ENCODE data around the gene NDUFA13. TPM values are rescaled to one million over a fixed set of nuclear protein-coding genes. Genes with fewer than 3 reads are reported as not detected.

NDUFA13 gene
- total RNA-seq, 4 donors from 2014 or later: 21.1 to 100 (median 76.0) TPM

GRCh38 chr19:19568802-19569756, 53.1 kb downstream of the NDUFA13 start:
- TF ChIP-seq EP300 (IDR thresholded peaks at IDR 0.05; ENCODE audit: low read depth) (no peak), POLR2A (IDR thresholded peaks at IDR 0.05) (no peak), POLR2AphosphoS5 (IDR thresholded peaks at IDR 0.05) (no peak)
- TF ChIP-seq, protein P1, sequence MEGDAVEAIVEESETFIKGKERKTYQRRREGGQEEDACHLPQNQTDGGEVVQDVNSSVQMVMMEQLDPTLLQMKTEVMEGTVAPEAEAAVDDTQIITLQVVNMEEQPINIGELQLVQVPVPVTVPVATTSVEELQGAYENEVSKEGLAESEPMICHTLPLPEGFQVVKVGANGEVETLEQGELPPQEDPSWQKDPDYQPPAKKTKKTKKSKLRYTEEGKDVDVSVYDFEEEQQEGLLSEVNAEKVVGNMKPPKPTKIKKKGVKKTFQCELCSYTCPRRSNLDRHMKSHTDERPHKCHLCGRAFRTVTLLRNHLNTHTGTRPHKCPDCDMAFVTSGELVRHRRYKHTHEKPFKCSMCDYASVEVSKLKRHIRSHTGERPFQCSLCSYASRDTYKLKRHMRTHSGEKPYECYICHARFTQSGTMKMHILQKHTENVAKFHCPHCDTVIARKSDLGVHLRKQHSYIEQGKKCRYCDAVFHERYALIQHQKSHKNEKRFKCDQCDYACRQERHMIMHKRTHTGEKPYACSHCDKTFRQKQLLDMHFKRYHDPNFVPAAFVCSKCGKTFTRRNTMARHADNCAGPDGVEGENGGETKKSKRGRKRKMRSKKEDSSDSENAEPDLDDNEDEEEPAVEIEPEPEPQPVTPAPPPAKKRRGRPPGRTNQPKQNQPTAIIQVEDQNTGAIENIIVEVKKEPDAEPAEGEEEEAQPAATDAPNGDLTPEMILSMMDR (IDR thresholded peaks at IDR 0.05): no peak
- Histone ChIP-seq H3K4me3 (no peak overlapping the region), H3K36me3 (no peaks in the 10 kb centered on the region), H3K4me1 (no peaks in the 10 kb centered on the region), H3K27ac (no peak overlapping the region), H3K9me3 (no peaks in the 10 kb centered on the region), H3K27me3 (no peaks in the 10 kb centered on the region)
- intact Hi-C loops (cut with DNase I; ENCODE audit: low total_unique reads) (no loop called here), in situ Hi-C loops (cut with MboI; ENCODE audit: low pct_ligation_motif_present in 1 of 4, low pct_unique_long_range_greater_than_20kb in 1 of 4, low sequenced_read_pairs in 3 of 4) (no loop called here)
- DNase-seq: no peak
- 94% methylated on average over 12 to 25 of the region's 25 CpGs for WGBS, 2 donors (ENCODE audit: low coverage in 1 of 2)

GRCh38 chr19:19570571-19570970, 54.5 kb downstream of the NDUFA13 start:
- 92% methylated on average over 10 of the region's 10 CpGs; no CpG with 5 or more reads in 1 of the 2 donors for WGBS, 2 donors (ENCODE audit: low coverage in 1 of 2)
- no peaks in the 10 kb centered on the region for H3K27me3 ChIP-seq
- TF ChIP-seq, protein P1 (IDR thresholded peaks at IDR 0.05): no peak
- no peak for TF ChIP-seq EP300 (IDR thresholded peaks at IDR 0.05; ENCODE audit: low read depth)
- no peak for TF ChIP-seq POLR2AphosphoS5 (IDR thresholded peaks at IDR 0.05)
- no peak for TF ChIP-seq POLR2A (IDR thresholded peaks at IDR 0.05)
- intact Hi-C loops (cut with DNase I; ENCODE audit: low total_unique reads): no loop called here
- H3K27ac ChIP-seq: no peak overlapping the region
- H3K36me3 ChIP-seq: no peaks in the 10 kb centered on the region
- H3K4me1 ChIP-seq: no peaks in the 10 kb centered on the region
- in situ Hi-C loops (cut with MboI; ENCODE audit: low pct_ligation_motif_present in 1 of 4, low pct_unique_long_range_greater_than_20kb in 1 of 4, low sequenced_read_pairs in 3 of 4): no loop called here
- no peak overlapping the region for H3K4me3 ChIP-seq
- no peak for DNase-seq
- no peaks in the 10 kb centered on the region for H3K9me3 ChIP-seq

- no peaks in the 10 kb centered on the region for H3K4me1 ChIP-seq
- H3K27me3 ChIP-seq: no peaks in the 10 kb centered on the region
- TF ChIP-seq, protein P1 (IDR thresholded peaks at IDR 0.05): no peak
- TF ChIP-seq POLR2A (IDR thresholded peaks at IDR 0.05) (no peak), EP300 (IDR thresholded peaks at IDR 0.05; ENCODE audit: low read depth) (no peak), POLR2AphosphoS5 (IDR thresholded peaks at IDR 0.05) (no peak)
- H3K36me3 ChIP-seq: no peaks in the 10 kb centered on the region
- 94% methylated on average over 11 of the region's 11 CpGs; no CpG with 5 or more reads in 1 of the 2 donors for WGBS, 2 donors (ENCODE audit: low coverage in 1 of 2)
- in situ Hi-C loops (cut with MboI; ENCODE audit: low pct_ligation_motif_present in 1 of 4, low pct_unique_long_range_greater_than_20kb in 1 of 4, low sequenced_read_pairs in 3 of 4) (no loop called here), intact Hi-C loops (cut with DNase I; ENCODE audit: low total_unique reads) (no loop called here)
- H3K9me3 ChIP-seq: no peaks in the 10 kb centered on the region
- no peak for DNase-seq
- no peak overlapping the region for H3K27ac ChIP-seq
- H3K4me3 ChIP-seq: no peak overlapping the region
Observed at GRCh38 chr19:19571071-19571786, 55.2 kb downstream of the NDUFA13 start.

DNA sequence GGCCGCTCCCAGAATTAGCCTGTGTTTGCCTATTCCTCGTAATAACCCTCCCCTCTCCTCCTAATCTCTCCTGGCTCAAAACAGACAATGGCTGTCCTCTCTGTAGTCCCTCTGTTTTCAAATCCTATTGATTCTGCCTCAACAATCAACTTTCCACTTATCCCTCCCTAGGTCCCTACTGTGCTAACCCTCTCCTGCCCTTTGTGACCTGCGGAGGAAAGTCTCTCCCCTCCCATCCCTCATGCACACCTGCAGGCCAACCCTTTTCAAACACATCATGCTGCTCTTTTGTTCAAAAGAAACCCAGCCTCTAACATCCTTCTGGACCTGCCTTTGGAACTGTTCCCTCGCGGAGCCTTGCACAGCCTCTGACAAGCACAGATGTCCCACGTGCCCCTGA, 59.4 kb downstream of the NDUFA13 start:
- Histone ChIP-seq H3K36me3 (no peaks in the 10 kb centered on the region), H3K9me3 (no peaks in the 10 kb centered on the region), H3K4me3 (no peak overlapping the region), H3K4me1 (peaks cover 0 to 6% (median 3%) of the 10 kb centered on the region in 4 donors), H3K27ac (no peak overlapping the region), H3K27me3 (no peaks in the 10 kb centered on the region)
- in situ Hi-C loops (cut with MboI; ENCODE audit: low pct_ligation_motif_present in 1 of 4, low pct_unique_long_range_greater_than_20kb in 1 of 4, low sequenced_read_pairs in 3 of 4) (no loop called here), intact Hi-C loops (cut with DNase I; ENCODE audit: low total_unique reads) (no loop called here)
- DNase-seq: no peak
- WGBS, 2 donors (ENCODE audit: low coverage in 1 of 2): 76 to 85% methylated on average over 2 to 6 of the region's 6 CpGs
- TF ChIP-seq POLR2A (IDR thresholded peaks at IDR 0.05): no peak
- TF ChIP-seq EP300 (IDR thresholded peaks at IDR 0.05; ENCODE audit: low read depth): no peak
- TF ChIP-seq POLR2AphosphoS5 (IDR thresholded peaks at IDR 0.05): no peak
- TF ChIP-seq, protein P1 (IDR thresholded peaks at IDR 0.05): no peak
